Lower lobe of right lung (tissue), 2 donors: ENCODE data around the gene MDM2. TPM values are rescaled to one million over a fixed set of nuclear protein-coding genes. Genes with fewer than 3 reads are reported as not detected.

Source experiments
- ATAC-seq, 2 donors: fragments of 200-7000 bp; cut with Tn5 transposase; one replicate each; pipeline ENCODE4 v1.9.1; 2020 to 2022; ENCODE audit warnings: mild to moderate bottlenecking in 2 of 2, moderate library complexity in 2 of 2
- DNase-seq: peaks from one replicate; pipeline ENCODE4 v3.0.0-alpha.2; 2020
- H3K27ac ChIP-seq: fragments of 200-600 bp; one replicate; pipeline ENCODE4 v1.8.0; 2022
- H3K27me3 ChIP-seq: fragments of 200-600 bp; one replicate; pipeline ENCODE4 v1.8.0; 2022; ENCODE audit warnings: low read depth
- H3K36me3 ChIP-seq: fragments of 200-600 bp; one replicate; pipeline ENCODE4 v1.8.0; 2022; ENCODE audit warnings: mild to moderate bottlenecking
- H3K4me1 ChIP-seq: fragments of 200-600 bp; one replicate; pipeline ENCODE4 v1.8.0; 2022
- H3K4me3 ChIP-seq: fragments of 200-600 bp; one replicate; pipeline ENCODE4 v1.8.0; 2022; ENCODE audit warnings: mild to moderate bottlenecking
- H3K9me3 ChIP-seq: fragments of 200-600 bp; one replicate; pipeline ENCODE4 v1.8.0; 2022
- CTCF ChIP-seq: fragments of 200-600 bp; IDR thresholded peaks from one replicate; pipeline ENCODE4 v1.8.0; 2022; ENCODE audit warnings: antibody characterized with exemption, mild to moderate bottlenecking
- intact Hi-C: fragments of 100-400 bp; cut with DNase I; formaldehyde crosslinking; loops from one replicate; pipeline ENCODE4 v1.11.0; 2022
- total RNA-seq: library from RNA; stranded (reverse); fragmentation: NEBNext Ultra II Directional; extraction: Animal tissue kit (Norgen Biotek cat#: 25700); gene quantifications from one replicate; pipeline ENCODE4 v1.2.1, GENCODE V29; 2021
- donor health status: DM: no; HTN: yes; CAD: no; lungs with severe emphysema.

Gene MDM2
- total RNA-seq, 1 donor from 2014 or later: 136 TPM

DNA sequence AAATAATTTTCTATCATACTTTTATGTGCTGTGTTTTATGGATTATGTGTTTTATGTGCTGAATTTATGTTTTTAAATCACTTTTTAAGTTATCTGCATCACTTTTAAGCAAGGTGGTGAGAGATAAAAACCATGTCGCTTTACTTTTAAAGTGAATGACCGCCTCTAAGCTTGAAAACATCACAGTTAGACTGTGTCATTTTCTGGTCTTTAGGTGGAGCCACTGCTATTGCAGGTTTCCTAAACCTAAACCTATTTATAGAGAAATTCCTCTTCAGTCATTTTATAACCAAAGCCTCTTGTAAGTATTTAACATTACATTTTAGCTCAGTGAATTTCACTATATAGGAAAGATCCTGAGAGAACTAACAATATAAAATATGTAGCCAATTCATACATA is 21.0 kb upstream of the MDM2 start:
- peak overlapping the region; percentile 62 for H3K27ac ChIP-seq
- no peak for DNase-seq
- ATAC-seq: no peak
- TF ChIP-seq CTCF: no peak
- H3K4me3 ChIP-seq: no peak overlapping the region
- intact Hi-C loops: no loop called here
- no peaks in the 10 kb centered on the region for H3K9me3 ChIP-seq
- H3K4me1 ChIP-seq: peaks cover 38% of the 10 kb centered on the region
- H3K36me3 ChIP-seq: no peaks in the 10 kb centered on the region
- H3K27me3 ChIP-seq: no peaks in the 10 kb centered on the region

DNA sequence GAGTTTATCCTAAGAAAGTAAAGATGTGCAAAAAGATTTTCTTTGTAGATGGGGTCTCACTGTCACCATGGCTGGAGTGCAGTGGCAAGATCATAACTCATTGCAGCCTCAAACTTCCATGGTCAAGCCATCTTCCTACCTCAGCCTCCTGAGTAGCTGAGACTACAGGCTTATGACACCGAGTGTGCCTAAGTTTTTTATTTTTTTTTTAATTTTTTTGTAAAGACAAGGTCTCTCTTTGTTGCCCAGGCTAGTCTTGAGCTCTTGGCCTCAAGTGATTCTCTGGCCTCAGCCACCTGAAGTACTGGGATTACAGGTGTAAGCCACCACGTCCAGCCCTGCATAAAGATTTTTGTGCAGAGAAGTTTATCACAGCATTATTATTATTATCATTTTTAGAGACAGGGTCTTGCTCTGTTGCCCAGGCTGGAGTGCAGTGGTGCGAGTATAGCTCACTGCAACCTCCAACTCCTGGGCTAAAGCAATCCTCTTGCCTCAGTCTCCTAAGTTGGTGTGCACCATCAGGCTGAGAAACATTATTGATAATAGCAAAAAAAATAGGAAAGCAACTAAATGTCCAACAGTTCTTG is 19.3 kb upstream of the MDM2 start:
- peaks cover 38% of the 10 kb centered on the region for H3K4me1 ChIP-seq
- peak overlapping the region; percentile 62 for H3K27ac ChIP-seq

GRCh38 chr12:68789144-68789878 is 18.7 kb upstream of the MDM2 start:
- Histone ChIP-seq H3K36me3 (no peaks in the 10 kb centered on the region), H3K4me3 (no peak overlapping the region), H3K27me3 (no peaks in the 10 kb centered on the region), H3K4me1 (peaks cover 38% of the 10 kb centered on the region), H3K9me3 (no peaks in the 10 kb centered on the region), H3K27ac (no peak overlapping the region)
- TF ChIP-seq CTCF: no peak
- ATAC-seq: no peak
- no peak for DNase-seq
- intact Hi-C loops: no loop called here

More for the DNA sequence above, 19.3 kb upstream of the MDM2 start:
- intact Hi-C loops: no loop called here
- DNase-seq: no peak
- Histone ChIP-seq H3K9me3 (no peaks in the 10 kb centered on the region), H3K36me3 (no peaks in the 10 kb centered on the region), H3K27me3 (no peaks in the 10 kb centered on the region), H3K4me3 (no peak overlapping the region)
- no peak for ATAC-seq
- no peak for TF ChIP-seq CTCF

DNA sequence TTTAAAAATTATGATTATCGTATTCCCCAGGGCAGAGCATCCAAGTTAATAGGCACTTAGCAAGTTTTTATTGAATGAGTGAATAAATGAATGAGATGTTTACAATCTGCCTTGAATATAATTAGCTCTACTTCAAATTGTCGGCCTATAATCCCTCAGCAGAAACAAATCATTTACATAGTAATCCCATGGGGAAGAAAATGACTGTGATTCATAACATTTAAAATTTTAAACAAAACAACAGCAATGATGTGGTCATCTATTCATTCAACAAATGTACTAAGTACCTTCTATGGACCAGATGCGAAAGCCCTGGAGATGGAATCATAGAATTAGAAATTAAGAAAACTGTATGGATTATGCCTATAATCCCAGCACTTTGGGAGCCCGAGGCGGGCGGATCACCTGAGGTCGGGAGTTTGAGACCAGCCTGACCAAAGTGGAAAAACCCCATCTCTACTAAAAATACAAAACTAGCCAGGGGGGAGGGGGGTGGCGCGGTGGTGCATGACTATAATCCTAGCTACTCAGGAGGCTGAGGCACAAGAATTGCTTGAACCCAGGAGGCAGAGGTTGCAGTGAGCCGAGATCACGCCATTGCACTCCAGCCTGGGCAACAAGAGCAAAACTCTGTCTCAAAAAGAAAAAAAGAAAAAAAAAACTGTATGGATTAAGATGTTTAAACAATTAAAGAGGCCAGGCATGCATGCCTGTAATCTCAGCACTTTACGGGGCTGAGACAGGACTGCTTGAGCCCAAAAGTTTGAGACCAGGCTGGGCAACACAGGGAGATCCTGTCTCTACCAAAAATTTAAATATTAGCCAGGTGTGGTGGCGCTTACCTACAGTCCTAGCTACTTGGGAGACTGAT is 17.7 kb upstream of the MDM2 start:
- DNase-seq: no peak
- Histone ChIP-seq H3K4me3 (no peak overlapping the region), H3K36me3 (no peaks in the 10 kb centered on the region), H3K27me3 (no peaks in the 10 kb centered on the region), H3K9me3 (no peaks in the 10 kb centered on the region), H3K4me1 (peaks cover 32% of the 10 kb centered on the region), H3K27ac (no peak overlapping the region)
- TF ChIP-seq CTCF: no peak
- intact Hi-C loops: no loop called here
- no peak for ATAC-seq

GRCh38 chr12:68790952-68791234 is 17.1 kb upstream of the MDM2 start:
- no peak for ATAC-seq
- Histone ChIP-seq H3K27ac (no peak overlapping the region), H3K4me1 (peaks cover 29% of the 10 kb centered on the region), H3K9me3 (no peaks in the 10 kb centered on the region), H3K4me3 (no peak overlapping the region), H3K36me3 (no peaks in the 10 kb centered on the region), H3K27me3 (no peaks in the 10 kb centered on the region)
- intact Hi-C loops: no loop called here
- TF ChIP-seq CTCF: no peak
- DNase-seq: no peak
